ENCODE results near the gene ENOX2.

GRCh38 chrX:130771648-130772047 lies 131.4 kb downstream of the ENOX2 start:
- TF ChIP-seq POLR2A (IDR thresholded peaks at IDR 0.05; ENCODE audit: low read depth, low read length): no peak
- TF ChIP-seq POLR2AphosphoS5 (IDR thresholded peaks at IDR 0.05; ENCODE audit: low read depth, low read length): no peak
- TF ChIP-seq TAF1 (IDR thresholded peaks at IDR 0.05; ENCODE audit: low read depth, low read length): no peak
- TF ChIP-seq SPI1 (IDR thresholded peaks at IDR 0.05; ENCODE audit: low read depth, low read length): no peak
